HG03025 (cell line): ENCODE data around the gene ZNF513.
"Not testable (repeated sequence)": the region's sequence is repeated elsewhere in the genome, so short reads cannot be mapped to it uniquely, and the experiment has no call there.

ENCODE experiments used
- ATAC-seq: cut with Tn5 transposase; IDR thresholded peaks from one replicate; pipeline ENCODE4 v1.9.1; 2021; ENCODE audit warnings: mild to moderate bottlenecking, moderate library complexity; ENCODE audit not compliant: unreplicated experiment, low FRiP score

Gene ZNF513

GRCh38 chr2:27362678-27363420, 17.7 kb downstream of the ZNF513 start:
- no peak for ATAC-seq

GRCh38 chr2:27356382-27357181, 24.0 kb downstream of the ZNF513 start, which contains the start of gene GTF3C2:
Gene GTF3C2, minus strand, starts transcription at chr2:27356764. Its CDS starts 13,210 bp downstream, at chr2:27343554.
- ATAC-seq: peak; percentile 81

- ATAC-seq: peak; percentile 29
Observed at GRCh38 chr2:27356056-27356381, 24.5 kb downstream of the ZNF513 start.

- no peak for ATAC-seq
Observed at GRCh38 chr2:27354597-27354927, 26.0 kb downstream of the ZNF513 start.

- ATAC-seq: no peak
Observed at GRCh38 chr2:27353762-27354596, 26.6 kb downstream of the ZNF513 start.

- ATAC-seq: not testable (repeated sequence)
Observed at GRCh38 chr2:27353386-27353761, 27.2 kb downstream of the ZNF513 start.

- no peak for ATAC-seq
Observed at GRCh38 chr2:27351802-27352598, 28.5 kb downstream of the ZNF513 start.

- ATAC-seq: no peak
Observed at GRCh38 chr2:27350106-27350693, 30.3 kb downstream of the ZNF513 start.

- ATAC-seq: no peak
Observed at GRCh38 chr2:27347641-27348040, 32.9 kb downstream of the ZNF513 start.

- ATAC-seq: no peak
Observed at GRCh38 chr2:27336173-27336572, 44.4 kb downstream of the ZNF513 start.

- ATAC-seq: no peak
Observed at GRCh38 chr2:27335311-27335710, 45.2 kb downstream of the ZNF513 start.
